Activated T-helper 1 cell treated with anti-CD3 and anti-CD28 coated beads, Interleukin-12 subunit alpha, Interleukin-12 subunit beta, Interleukin-2, Interleukin-4 antibody, amounts not matched to agents 30 ng/mL and 10 ng/mL and 1 ng/mL, durations not matched to agents 14 hours and 24 hours and 36 hours (primary cell): Measurements from ENCODE around the gene KANK3. TPM values are rescaled to one million over a fixed set of nuclear protein-coding genes. Genes with fewer than 3 reads are reported as not detected.
"Not testable (repeated sequence)": the region's sequence is repeated elsewhere in the genome, so short reads cannot be mapped to it uniquely, and the experiment has no call there.

Experiments used
- DNase-seq: peaks from one replicate; pipeline ENCODE4 v3.0.0; 2021; ENCODE audit warnings: low spot score
- H3K27ac Mint-ChIP-seq: one replicate; pipeline ENCODE4 v1.8.0; 2021; ENCODE audit warnings: mild to moderate bottlenecking, mixed read lengths
- H3K27me3 Mint-ChIP-seq: one replicate; pipeline ENCODE4 v1.8.0; 2022; ENCODE audit warnings: mild to moderate bottlenecking, moderate library complexity, mixed read lengths; ENCODE audit not compliant: insufficient read depth
- H3K36me3 Mint-ChIP-seq: one replicate; pipeline ENCODE4 v1.8.0; 2021; ENCODE audit warnings: low read depth, mixed read lengths
- H3K4me1 Mint-ChIP-seq: one replicate; pipeline ENCODE4 v1.8.0; 2021; ENCODE audit warnings: low read depth, mixed read lengths
- H3K4me3 Mint-ChIP-seq: one replicate; pipeline ENCODE4 v1.8.0; 2021; ENCODE audit warnings: mild to moderate bottlenecking, moderate library complexity, mixed read lengths
- H3K9me3 Mint-ChIP-seq: one replicate; pipeline ENCODE4 v1.8.0; 2021; ENCODE audit warnings: mixed read lengths
- intact Hi-C: fragments of 100-400 bp; cut with micrococcal nuclease; formaldehyde crosslinking; loops from one replicate; pipeline ENCODE4 v1.15.1; 2024
- total RNA-seq: library from RNA; stranded (reverse); gene quantifications from 2 replicates; pipeline ENCODE4 v1.2.3, GENCODE V29; 2022

KANK3 gene
- total RNA-seq, 1 donor from 2014 or later = 0.86 TPM

- intact Hi-C loops = loop anchor here (1.0 kb wide), 1 partner anchor 26 kb away; the partner anchor contains the start of gene RAB11B
- H3K27ac Mint-ChIP-seq = peak within 1 kb of the TSS; percentile 86
- peaks cover 16% of the 10 kb centered on the region for H3K4me1 Mint-ChIP-seq
- peaks cover 30% of the 10 kb centered on the region for H3K27me3 Mint-ChIP-seq
- H3K9me3 Mint-ChIP-seq = no peaks in the 10 kb centered on the region
- peak; percentile 59 for DNase-seq
- peak within 1 kb of the TSS; percentile 86 for H3K4me3 Mint-ChIP-seq
- H3K36me3 Mint-ChIP-seq = no peaks in the 10 kb centered on the region
These were observed 21.0 kb upstream of the KANK3 start, which contains the start of gene ANGPTL4 for GRCh38 chr19:8363803-8364771. TSS of gene ANGPTL4 (plus strand) at chr19:8364155. CDS start at chr19:8364322, 167 bp downstream.

DNA sequence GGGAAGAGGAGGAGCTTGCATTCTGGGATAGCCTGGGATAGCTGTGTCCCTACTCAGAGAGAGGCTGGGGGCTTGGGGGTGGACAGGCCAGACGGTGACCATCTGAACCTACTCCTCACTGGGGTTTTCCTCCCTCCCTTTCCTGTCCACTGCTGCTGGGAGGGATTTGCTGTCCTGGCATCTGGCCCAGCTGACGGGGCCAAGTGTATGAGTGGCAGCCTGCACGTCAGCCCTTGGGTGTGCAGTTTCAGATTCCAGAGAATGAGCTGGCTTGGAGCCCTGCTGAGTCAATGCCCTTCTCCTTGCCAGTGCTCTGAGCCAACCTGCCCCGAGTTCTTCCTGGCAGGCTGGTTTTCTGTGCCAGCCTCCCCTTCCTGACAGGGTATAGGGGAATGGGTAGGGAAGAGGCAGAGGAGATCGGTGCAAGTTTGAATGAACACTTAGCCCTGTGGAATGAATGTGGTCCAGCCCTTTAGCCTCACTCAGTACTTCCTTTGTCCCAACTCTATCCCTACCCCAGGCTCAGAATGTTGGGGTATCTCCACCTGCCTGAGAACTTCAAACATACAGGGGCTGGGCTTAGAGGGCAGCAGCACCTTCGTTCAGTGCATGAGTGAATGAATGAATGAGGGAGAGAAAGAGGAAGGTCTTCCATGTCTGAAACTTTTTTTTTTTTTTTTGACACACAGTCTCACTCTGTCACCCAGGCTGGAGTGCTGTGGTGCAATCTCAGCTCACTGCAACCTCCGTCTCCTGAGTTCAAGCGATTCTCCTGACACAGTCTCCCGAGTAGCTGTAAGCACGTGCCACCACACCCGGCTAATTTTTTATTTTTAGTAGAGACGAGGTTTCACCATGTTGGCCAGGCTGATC, 19.1 kb upstream of the KANK3 start:
- no peaks in the 10 kb centered on the region for H3K9me3 Mint-ChIP-seq
- DNase-seq = no peak
- no peak overlapping the region for H3K27ac Mint-ChIP-seq
- H3K27me3 Mint-ChIP-seq = peaks cover 24% of the 10 kb centered on the region
- peak overlapping the region; percentile 19 for H3K4me3 Mint-ChIP-seq
- intact Hi-C loops = no loop called here
- H3K4me1 Mint-ChIP-seq = peaks cover 9% of the 10 kb centered on the region
- no peaks in the 10 kb centered on the region for H3K36me3 Mint-ChIP-seq

DNA sequence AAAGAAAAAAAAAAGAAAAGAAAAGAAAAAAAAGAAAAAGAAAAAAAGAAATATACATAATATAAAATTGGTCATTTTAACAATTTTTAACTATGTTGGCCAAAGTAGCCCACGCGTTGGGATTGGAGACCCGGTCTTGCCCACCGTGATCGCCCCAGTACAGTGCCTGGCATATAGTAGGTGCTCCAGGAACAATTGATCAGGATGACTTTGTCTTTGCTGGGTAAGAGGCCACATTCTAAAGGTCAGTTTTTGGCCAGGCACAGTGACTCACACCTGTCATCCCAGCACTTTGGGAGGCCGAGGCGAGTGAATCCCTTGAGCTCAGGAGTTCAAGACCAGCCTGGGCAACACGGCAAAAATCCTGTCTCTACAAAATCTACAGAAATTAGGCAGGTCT, 17.1 kb upstream of the KANK3 start:
- no peak for DNase-seq
- Mint-ChIP-seq H3K27me3 (peaks cover 13% of the 10 kb centered on the region), H3K4me3 (no peak overlapping the region), H3K9me3 (no peaks in the 10 kb centered on the region), H3K27ac (no peak overlapping the region), H3K4me1 (peaks cover 18% of the 10 kb centered on the region), H3K36me3 (no peaks in the 10 kb centered on the region)
- intact Hi-C loops = no loop called here

GRCh38 chr19:8358948-8359347, 15.9 kb upstream of the KANK3 start:
- no peak for DNase-seq
- intact Hi-C loops = no loop called here
- no peak overlapping the region for H3K27ac Mint-ChIP-seq
- H3K9me3 Mint-ChIP-seq = no peaks in the 10 kb centered on the region
- no peaks in the 10 kb centered on the region for H3K36me3 Mint-ChIP-seq
- H3K4me3 Mint-ChIP-seq = no peak overlapping the region
- H3K27me3 Mint-ChIP-seq = peaks cover 11% of the 10 kb centered on the region
- peaks cover 18% of the 10 kb centered on the region for H3K4me1 Mint-ChIP-seq

- Mint-ChIP-seq H3K4me3 (no peak overlapping the region), H3K27ac (no peak overlapping the region), H3K4me1 (peaks cover 9% of the 10 kb centered on the region), H3K9me3 (no peaks in the 10 kb centered on the region), H3K36me3 (no peaks in the 10 kb centered on the region), H3K27me3 (peaks cover 8% of the 10 kb centered on the region)
- intact Hi-C loops = no loop called here
- no peak for DNase-seq
These were observed 14.0 kb upstream of the KANK3 start for GRCh38 chr19:8357007-8357521.

DNA sequence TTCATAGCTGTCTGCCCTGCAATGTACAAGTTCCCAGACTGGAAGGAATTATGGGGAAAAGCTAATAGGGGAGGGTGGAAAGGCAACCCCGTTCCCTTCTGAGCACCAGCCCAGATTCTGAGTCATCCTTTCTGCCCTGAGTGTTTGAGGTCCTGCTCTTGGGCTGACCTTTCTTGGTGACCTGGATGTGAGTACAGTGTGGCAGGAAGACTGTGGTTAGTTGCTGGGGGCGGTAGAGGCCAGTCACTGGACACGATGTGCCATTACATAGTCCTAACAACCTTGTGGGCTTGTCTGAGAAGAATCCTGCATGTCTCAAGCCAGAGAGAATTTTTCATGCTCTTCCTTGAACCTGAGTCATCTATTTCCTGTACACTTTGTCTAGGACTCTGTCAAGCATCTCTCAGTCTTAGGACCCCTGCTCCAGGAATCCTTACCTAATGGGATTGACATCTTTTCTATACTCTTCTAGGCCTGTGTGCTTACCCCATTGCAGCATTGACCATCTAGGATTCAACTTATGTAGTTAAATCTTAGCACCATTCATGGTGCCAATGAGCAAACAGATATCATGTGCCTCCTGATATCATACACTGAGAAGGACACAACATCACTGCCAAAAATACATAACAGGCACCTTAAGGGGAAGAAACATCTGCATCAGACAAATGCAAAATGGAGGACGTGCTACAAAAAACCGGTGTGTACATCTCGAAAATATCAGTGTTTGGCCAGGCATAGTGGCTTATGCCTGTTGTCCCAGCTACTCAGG, 12.8 kb upstream of the KANK3 start:
- H3K9me3 Mint-ChIP-seq = no peaks in the 10 kb centered on the region
- H3K36me3 Mint-ChIP-seq = no peaks in the 10 kb centered on the region
- no peak overlapping the region for H3K27ac Mint-ChIP-seq
- no peak for DNase-seq
- intact Hi-C loops = no loop called here
- H3K4me1 Mint-ChIP-seq = peaks cover 9% of the 10 kb centered on the region
- no peak overlapping the region for H3K4me3 Mint-ChIP-seq
- H3K27me3 Mint-ChIP-seq = peaks cover 18% of the 10 kb centered on the region

DNA sequence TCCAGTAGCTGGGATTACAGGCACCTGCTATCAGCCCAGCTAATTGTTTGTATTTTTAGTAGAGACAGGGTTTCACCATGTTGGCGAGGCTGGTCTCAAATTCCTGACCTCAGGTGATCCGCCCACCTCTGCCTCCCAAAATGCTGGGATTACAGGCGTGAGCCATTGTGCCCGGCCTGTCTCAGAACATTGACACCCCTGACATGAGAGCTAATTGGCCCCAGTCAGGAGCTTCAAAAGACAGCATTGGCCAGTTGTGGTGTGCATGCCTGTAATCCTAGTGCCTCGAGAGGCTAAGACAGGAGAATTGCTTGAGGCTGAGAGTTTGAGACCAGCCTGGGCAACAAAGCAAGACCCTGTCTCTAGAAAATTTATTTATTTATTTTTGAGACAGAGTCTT, 9.8 kb upstream of the KANK3 start:
- not testable (repeated sequence) for H3K27ac Mint-ChIP-seq
- intact Hi-C loops = loop anchor here (5.0 kb wide), 1 partner anchor 224 kb away; the partner anchor contains the start of gene MYO1F

GRCh38 chr19:8352134-8352827, 9.2 kb upstream of the KANK3 start:
- Mint-ChIP-seq H3K27ac (no peak overlapping the region), H3K36me3 (no peaks in the 10 kb centered on the region), H3K27me3 (peaks cover 28% of the 10 kb centered on the region), H3K9me3 (no peaks in the 10 kb centered on the region), H3K4me3 (no peak overlapping the region), H3K4me1 (peaks cover 9% of the 10 kb centered on the region)
- DNase-seq = no peak
- intact Hi-C loops = loop anchor here (5.0 kb wide), 1 partner anchor 225 kb away; the partner anchor contains the start of gene MYO1F

More for the DNA sequence above, 9.8 kb upstream of the KANK3 start:
- not testable (repeated sequence) for H3K9me3 Mint-ChIP-seq, DNase-seq, H3K4me1 Mint-ChIP-seq, H3K36me3 Mint-ChIP-seq, H3K4me3 Mint-ChIP-seq
- peaks cover 29% of the 10 kb centered on the region for H3K27me3 Mint-ChIP-seq

DNA sequence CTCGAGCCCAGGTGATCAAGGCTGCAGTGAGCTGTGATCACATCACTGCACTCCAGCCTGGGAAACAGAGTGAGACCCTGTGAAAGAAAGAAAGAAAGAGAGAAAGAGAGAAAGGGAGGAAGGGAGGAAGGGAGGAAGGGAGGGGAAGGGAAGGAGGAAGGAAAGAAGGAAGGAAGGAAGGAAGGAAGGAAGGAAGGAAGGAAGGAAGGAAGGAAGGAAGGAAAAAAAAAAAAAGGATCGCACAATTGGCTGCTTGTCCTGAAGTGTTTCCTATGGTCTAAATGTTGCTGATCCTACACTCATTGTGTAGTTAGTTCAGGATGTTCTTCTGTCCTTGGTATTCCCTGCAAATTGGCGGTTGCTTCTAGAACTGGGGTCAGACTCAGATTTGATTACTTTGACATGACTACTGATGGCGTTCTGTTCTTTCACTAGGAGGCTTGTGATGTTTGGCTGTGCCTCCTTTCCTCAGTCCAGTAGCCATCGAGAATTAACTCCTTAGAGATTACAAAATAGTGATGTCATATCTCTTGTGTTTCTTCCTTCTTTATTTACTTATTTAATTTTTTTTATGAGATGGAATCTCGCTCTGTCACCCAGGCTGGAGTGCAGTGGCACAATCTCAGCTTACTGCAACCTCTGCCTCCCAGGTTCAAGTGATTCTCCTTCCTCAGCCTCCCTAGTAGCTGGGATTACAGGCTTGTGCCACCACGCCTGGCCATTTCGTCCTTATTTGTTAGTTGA, 6.7 kb upstream of the KANK3 start:
- H3K4me3 Mint-ChIP-seq, H3K4me1 Mint-ChIP-seq, H3K36me3 Mint-ChIP-seq, H3K9me3 Mint-ChIP-seq, H3K27ac Mint-ChIP-seq, DNase-seq: not testable (repeated sequence)
- intact Hi-C loops = loop anchor here (5.0 kb wide), 1 partner anchor 228 kb away; the partner anchor contains the start of gene MYO1F
- peaks cover 29% of the 10 kb centered on the region for H3K27me3 Mint-ChIP-seq

DNA sequence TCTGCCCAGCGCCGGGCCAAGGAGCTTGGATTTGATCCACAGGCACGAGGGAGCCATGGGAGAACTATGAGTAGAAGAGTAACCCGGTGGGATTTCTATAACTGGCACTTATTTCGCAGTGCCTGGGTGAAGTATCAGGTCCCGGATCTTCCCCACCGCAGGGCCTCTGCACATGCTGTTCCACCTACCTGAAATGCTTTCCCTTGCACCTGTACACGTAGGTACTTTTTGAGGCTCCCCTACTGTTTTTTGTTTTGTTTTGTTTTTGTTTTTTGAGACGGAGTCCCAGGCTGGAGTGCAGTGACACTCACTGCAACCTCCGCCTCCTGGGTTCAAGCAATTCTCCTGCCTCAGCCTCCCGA, 402 bp upstream of the KANK3 start:
- no peak for DNase-seq
- Mint-ChIP-seq H3K36me3 (no peaks in the 10 kb centered on the region), H3K9me3 (no peaks in the 10 kb centered on the region), H3K4me3 (peak overlapping the region; percentile 79), H3K4me1 (peaks cover 5% of the 10 kb centered on the region), H3K27me3 (peaks cover 34% of the 10 kb centered on the region), H3K27ac (no peak overlapping the region)
- intact Hi-C loops = loop anchor here (1.0 to 2.0 kb wide), 3 partner anchors 22 to 47 kb away; partner anchors contain the start of genes CD320, NDUFA7, RAB11B and RPS28

DNA sequence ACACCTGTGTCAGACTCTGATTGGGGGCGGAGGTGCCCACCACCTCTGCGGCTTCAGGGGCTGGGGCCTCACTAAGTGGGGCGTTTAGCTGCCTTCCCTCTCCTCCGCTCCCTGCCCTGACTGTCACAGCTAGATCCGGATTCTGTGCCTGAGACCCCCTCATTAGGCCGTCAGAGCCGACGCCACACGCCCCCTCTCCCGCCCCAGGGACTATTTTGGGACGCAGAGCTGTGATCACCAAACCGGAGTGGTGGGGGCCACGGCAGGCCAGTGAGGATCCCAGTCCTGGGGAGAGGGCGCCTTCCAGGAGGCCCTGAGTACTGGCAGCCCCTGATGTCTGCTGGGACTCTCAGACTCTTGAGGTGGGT, 762 bp downstream of the KANK3 start:
- H3K9me3 Mint-ChIP-seq = no peaks in the 10 kb centered on the region
- DNase-seq = no peak
- H3K36me3 Mint-ChIP-seq = no peaks in the 10 kb centered on the region
- H3K27ac Mint-ChIP-seq = no peak overlapping the region
- peaks cover 43% of the 10 kb centered on the region for H3K27me3 Mint-ChIP-seq
- intact Hi-C loops = loop anchor here (2.0 kb wide), 1 partner anchor 33 kb away; the partner anchor contains the start of gene CD320
- H3K4me1 Mint-ChIP-seq = peaks cover 5% of the 10 kb centered on the region
- no peak overlapping the region for H3K4me3 Mint-ChIP-seq
